ENCODE results near the gene LALBA.

- TF ChIP-seq POLR2A (IDR thresholded peaks at IDR 0.05), result no peak
- TF ChIP-seq, protein P1, sequence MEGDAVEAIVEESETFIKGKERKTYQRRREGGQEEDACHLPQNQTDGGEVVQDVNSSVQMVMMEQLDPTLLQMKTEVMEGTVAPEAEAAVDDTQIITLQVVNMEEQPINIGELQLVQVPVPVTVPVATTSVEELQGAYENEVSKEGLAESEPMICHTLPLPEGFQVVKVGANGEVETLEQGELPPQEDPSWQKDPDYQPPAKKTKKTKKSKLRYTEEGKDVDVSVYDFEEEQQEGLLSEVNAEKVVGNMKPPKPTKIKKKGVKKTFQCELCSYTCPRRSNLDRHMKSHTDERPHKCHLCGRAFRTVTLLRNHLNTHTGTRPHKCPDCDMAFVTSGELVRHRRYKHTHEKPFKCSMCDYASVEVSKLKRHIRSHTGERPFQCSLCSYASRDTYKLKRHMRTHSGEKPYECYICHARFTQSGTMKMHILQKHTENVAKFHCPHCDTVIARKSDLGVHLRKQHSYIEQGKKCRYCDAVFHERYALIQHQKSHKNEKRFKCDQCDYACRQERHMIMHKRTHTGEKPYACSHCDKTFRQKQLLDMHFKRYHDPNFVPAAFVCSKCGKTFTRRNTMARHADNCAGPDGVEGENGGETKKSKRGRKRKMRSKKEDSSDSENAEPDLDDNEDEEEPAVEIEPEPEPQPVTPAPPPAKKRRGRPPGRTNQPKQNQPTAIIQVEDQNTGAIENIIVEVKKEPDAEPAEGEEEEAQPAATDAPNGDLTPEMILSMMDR (IDR thresholded peaks at IDR 0.05), result no peak
Measured at GRCh38 chr12:48557919-48558318, 11.9 kb downstream of the LALBA start.
